Amniotic stem cell (primary cell): ENCODE results near the gene AEBP1.

Experiments used
- DNase-seq: peaks from one replicate; lab custom pipeline; 2025; lab: John Stamatoyannopoulos, UW

Gene AEBP1

DNA sequence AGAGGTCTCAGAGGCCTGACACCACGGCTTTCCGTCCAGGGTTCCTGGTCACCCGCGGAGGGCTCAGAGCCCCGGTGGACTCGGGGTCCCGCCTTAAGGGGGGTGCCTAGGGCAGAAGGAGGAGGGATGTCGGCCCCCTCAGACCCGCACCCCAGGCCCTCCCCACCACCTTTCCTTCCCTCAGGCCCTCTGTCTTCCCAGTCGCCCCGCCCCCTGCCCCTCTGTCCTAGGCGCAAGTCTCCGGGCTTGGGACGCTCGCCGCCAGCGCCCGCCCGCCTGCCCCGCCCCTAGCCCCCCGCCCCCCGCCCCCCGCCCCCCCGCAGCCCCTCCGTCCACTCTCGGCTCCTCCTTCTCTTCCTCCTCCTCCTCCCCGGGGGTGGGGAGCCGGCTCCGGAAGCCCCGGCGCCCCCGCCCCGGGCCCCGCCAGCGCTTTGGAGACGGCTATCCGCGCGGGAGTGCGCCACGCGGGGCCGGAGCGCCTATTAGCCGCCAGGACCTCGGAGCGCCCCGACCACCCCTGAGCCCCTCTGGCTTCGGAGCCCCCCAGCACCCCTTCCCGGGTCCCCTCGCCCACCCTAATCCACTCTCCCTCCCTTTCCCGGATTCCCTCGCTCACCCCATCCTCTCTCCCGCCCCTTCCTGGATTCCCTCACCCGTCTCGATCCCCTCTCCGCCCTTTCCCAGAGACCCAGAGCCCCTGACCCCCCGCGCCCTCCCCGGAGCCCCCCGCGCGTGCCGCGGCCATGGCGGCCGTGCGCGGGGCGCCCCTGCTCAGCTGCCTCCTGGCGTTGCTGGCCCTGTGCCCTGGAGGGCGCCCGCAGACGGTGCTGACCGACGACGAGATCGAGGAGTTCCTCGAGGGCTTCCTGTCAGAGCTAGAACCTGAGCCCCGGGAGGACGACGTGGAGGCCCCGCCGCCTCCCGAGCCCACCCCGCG lies at the start of gene AEBP1:
Gene AEBP1 (plus strand): TSS at position 423 of the 937 bp plus-strand sequence. CDS start 321 bp downstream, at position 744.
- DNase-seq = no peak

DNA sequence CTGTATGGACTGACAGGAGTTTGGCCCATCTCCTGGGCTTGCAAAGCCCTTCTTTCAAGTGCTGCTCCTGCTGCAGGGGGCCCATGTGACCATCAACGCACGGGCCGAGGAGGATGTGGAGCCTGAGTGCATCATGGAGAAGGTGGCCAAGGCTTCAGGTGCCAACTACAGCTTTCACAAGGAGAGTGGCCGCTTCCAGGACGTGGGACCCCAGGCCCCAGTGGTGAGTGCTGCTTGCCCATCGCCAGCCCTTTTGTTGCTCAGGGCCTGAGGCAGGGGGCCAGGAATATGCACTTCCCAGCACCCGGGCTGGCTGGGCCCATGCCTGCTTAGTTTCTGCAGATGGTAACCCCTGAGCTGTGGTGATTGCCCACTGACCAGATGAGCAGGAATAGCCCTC lies 47.5 kb upstream of the AEBP1 start:
- no peak for DNase-seq

DNA sequence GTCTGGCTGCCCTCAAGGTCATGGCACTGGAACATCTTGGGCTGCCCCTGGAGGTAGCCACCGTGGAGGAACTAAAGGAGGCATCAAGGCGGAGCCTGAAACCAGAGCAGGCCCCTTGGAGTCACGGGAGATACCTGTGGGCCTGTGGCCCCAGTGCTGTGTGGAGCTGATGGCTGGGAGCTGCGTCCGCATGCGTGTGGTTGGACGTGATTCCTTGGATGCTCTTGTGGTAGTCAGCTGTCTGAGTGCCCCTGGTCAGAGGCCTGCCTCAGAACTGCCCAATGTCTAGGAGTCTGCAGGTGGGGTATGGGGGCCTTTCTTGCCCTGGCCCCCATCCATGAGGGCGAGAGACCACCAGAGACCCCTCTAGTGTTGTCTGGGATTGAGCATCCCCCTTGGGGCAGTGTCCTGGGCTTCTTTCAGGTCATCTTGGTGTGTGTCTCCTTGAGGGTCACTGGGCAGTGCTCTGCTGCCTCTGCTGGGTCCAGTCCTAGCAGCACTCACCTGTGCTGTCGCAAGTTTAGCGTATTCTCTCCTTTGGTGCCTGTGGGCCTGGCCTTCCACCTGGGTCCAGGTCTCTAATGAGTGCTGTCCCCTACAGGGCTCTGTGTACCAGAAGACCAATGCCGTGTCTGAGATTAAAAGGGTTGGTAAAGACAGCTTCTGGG lies 46.8 kb upstream of the AEBP1 start:
- DNase-seq = no peak

DNA sequence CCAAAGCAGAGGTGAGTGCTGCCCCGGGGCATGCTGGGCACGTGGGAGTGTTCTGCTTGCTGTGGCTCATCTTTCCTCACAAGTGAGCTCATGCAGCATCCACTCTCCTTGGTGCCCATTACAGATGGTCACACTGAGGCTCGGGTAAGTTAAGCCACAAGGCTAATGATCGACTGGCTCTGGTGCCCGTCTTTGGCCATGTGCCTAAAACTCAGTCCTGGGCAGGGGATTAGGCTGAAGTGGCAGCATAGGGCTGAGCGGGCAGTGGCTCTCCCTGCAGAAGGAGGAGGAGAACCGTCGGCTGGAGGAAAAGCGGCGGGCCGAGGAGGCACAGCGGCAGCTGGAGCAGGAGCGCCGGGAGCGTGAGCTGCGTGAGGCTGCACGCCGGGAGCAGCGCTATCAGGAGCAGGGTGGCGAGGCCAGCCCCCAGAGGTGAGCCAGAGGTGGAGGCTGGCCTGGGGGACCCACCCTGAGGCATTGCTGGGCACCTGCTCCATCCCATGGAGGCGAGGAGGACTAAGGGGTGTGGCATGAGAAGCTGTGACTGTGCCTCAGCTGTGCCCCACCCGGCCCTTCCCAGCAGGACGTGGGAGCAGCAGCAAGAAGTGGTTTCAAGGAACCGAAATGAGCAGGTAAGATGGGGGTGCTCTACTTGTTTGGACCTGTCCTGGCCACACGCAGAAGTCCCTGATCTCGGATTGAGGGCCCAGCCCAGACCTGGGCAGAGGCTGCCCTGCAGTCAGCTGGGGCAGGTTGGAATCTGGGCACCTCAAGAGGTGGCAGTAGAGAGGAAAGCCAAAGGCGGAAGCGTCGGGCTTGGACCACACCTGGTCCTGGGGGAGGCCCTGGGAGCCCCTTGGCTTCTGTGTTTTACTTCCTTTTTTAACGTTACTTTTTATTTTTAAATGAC lies 46.0 kb upstream of the AEBP1 start:
- DNase-seq = no peak

DNA sequence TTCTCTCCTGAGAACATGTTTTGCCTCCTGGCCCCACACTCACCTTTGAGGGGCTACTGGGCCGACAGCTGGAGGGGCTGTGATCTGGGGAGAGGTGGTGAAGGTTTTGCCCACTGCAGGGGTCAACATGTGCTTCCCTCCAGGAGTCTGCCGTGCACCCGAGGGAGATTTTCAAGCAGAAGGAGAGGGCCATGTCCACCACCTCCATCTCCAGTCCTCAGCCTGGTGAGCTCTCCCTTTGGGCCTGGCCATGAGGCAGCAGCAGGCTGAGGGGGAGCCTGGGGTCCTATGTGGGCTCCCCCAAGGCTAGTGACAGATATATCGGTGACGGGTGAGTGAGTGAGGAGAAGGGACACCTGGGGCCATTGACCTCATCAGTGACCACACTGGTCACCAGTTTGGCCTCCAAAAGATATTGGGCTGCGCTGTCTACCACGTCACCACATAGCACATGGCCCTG lies 45.4 kb upstream of the AEBP1 start:
- DNase-seq = no peak

DNA sequence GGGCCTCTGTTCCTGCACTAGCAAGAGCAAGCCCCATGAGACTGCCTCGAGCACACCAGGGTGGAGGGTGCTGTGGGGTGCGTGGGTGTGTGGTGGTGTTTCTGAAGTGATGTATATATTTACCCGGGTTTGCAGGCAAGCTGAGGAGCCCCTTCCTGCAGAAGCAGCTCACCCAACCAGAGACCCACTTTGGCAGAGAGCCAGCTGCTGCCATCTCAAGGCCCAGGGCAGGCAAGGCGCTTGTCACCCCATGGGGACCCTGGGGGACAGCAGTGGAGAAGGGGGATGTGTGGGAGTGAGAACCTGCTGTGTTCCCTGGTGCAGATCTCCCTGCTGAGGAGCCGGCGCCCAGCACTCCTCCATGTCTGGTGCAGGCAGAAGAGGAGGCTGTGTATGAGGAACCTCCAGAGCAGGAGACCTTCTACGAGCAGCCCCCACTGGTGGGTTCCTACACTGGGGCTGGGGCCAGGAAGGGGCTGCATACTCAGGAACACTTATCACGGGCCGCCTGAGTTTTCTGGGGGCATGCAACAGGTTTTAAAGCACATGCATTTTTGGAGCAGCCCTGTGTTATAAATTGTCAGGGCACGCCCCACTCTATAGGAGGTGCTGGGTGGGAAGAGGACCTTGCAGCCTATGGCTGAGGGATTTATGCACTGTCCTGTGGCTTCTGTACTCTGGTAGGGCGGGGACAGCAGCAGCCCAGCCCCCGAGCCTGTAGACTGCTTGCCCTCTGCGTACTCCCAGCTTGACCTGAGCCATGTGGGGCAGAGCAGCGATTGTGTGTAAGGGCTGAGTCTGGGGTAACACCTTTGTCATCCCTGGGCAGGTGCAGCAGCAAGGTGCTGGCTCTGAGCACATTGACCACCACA lies 44.7 kb upstream of the AEBP1 start:
- no peak for DNase-seq

DNA sequence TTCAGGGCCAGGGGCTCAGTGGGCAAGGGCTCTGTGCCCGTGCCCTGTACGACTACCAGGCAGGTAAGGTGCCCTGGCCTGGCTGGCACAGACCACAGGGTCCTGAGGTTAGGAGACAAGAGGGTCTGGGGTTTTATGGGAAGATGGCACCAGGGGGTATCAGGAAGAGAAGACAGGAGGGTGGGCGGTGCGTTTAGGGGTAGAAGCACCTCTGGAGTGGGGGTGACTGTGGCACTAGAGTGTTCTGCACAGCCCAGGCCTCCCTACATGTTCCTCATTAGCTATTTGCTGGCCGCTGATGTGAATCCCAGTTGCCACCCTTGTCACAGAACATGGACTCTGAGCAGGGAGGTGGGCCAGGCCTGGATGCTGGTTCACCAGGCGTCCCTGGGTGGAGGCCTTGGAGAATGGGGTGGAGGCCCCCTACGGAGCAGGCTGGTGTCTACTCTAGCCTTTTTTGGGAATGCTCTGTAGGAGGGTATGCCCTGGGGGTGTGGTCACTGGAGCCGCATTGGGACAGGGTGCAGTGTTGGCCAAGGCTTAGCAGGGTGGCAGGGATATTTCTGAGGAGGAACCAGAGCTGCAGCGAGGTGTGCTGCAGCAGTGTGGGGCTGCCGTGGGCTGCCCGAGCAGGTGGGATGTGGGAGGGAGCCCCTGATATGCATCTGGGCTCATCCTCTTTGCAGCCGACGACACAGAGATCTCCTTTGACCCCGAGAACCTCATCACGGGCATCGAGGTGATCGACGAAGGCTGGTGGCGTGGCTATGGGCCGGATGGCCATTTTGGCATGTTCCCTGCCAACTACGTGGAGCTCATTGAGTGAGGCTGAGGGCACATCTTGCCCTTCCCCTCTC lies 43.8 kb upstream of the AEBP1 start:
- no peak for DNase-seq

DNA sequence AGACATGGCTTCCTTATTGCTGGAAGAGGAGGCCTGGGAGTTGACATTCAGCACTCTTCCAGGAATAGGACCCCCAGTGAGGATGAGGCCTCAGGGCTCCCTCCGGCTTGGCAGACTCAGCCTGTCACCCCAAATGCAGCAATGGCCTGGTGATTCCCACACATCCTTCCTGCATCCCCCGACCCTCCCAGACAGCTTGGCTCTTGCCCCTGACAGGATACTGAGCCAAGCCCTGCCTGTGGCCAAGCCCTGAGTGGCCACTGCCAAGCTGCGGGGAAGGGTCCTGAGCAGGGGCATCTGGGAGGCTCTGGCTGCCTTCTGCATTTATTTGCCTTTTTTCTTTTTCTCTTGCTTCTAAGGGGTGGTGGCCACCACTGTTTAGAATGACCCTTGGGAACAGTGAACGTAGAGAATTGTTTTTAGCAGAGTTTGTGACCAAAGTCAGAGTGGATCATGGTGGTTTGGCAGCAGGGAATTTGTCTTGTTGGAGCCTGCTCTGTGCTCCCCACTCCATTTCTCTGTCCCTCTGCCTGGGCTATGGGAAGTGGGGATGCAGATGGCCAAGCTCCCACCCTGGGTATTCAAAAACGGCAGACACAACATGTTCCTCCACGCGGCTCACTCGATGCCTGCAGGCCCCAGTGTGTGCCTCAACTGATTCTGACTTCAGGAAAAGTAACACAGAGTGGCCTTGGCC lies 43.0 kb upstream of the AEBP1 start:
- DNase-seq = no peak

DNA sequence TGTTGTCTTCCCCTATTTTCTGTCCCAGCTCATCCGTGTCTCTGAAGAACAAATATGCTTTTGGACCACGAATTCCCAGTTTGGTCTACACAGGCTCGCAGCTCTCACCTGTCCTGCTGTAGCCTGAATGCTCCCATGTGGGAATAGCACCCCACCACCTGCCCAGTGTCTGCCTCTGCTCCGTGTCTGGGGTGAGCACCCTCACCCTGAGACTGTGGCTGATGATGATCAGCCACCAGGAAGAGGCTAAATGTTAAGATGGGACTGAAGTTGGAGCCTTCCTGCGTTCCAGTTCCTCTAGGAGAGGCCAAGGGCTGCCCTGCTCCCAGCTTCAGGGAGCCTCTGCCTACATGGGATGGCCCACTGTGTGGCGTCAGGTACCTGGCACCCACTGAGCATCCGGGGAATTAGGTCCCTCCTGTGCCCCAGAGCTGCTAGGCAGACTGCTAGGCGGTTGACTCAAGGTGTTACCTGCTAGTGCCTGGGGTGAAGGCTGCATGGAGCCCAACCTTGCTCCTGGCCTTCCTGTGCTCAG lies 42.4 kb upstream of the AEBP1 start:
- no peak for DNase-seq

DNA sequence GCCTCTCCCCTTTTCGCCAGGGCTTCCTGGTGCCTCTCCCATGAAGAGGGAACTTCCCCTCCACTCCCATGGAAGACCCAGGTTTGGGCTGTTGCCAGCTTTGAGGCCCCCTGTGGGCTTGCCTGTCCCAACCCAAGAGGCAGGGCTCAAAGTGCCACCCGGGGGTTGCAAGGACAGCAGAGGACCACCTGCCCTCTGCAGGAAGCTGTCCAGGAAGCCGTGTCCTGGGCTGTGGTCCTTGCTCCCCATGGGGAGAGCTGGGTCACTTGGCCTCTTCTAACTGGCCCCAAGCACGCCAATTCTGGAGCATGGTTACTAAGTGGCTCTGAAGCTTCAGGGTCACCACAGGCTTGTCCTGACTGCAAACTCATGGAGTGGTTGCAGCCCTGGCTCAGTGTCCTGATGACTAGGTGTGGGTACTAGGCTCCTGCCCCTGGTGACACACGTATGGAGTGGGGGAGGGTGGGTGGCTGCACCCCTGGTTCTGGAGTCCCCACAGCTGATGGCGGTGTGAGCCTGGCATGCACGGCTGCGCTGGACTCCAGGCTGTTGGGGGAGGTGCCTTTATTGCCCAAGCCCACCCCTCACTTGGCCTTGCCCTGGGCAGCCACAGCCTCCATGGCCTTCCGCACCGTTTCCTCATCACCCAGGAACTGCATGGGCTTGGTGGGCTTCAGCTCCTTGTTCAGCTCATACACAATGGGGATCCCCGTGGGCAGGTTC lies 41.8 kb upstream of the AEBP1 start:
- no peak for DNase-seq

DNA sequence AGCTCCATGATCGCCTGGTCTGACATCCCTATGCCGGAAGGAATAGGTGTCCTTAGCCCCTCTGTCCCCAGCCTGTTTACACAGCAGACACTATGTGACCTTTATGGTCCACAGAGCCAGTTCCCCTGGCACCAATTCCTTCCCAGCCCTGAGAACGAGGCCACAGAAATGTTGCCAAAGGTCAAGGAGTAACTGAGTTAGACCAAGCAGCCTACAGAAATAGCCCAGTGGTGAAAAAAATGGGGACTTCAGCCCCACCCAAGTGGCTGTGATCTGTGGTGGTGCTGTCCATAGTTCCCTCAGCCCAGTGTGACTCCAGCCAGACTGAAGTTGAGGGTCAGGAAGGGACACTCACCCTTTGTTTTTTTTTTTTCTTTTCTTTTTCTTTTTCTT lies 41.2 kb upstream of the AEBP1 start:
- no peak for DNase-seq

DNA sequence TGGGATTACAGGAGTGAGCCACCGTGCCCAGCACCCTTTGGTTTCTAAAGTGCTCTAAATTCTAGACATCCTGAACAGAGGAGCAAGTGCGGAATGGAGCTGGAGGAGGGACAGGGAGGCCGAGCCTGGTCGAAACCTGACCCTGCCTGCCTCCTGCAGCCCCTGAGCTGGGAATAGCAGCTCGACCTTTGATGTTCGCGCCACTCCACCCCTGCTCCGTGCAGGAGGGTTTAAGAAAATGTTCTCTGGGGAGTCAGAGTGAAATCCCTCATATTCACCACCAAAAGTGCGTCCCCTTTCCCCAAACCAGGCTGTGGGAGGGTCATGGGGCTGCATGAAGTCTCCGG lies 40.6 kb upstream of the AEBP1 start:
- no peak for DNase-seq

DNA sequence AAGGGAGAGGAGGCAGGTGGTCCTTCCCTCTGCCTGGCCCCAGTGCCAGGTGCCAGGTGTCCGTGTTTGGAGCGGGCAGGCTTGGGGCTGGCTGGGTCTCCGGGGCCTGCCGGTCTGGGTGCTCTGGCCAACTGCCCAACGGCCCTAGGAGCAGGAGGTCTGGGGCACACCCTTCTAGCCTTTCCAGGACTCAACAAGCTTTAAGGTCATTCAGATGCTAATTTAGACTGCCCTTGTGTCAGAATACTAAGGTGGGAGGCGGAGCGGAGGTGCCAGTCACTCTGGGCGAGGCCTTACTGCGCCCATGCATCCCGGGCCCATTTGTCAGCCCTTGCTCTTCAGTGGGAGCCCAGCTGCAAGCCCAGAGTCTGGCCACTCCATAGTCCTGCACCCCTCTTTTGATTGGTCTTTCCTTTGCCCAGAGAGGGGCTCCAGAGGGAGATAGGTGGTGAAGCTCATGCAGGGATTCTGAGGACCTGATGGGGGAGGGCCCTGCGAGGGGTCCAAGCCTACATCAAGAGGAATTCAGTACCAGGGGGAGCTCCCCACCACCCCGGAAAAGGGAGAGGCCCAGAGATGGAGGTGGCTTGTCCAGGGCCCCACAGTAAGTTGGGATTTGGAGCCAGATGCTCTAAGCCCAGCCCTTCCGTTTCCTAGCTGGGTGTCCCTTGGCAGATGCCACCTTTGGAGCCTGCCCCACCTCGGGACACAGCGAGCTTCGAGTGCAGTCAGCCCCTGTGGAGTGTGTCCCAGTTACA lies 40.1 kb upstream of the AEBP1 start:
- DNase-seq = no peak

DNA sequence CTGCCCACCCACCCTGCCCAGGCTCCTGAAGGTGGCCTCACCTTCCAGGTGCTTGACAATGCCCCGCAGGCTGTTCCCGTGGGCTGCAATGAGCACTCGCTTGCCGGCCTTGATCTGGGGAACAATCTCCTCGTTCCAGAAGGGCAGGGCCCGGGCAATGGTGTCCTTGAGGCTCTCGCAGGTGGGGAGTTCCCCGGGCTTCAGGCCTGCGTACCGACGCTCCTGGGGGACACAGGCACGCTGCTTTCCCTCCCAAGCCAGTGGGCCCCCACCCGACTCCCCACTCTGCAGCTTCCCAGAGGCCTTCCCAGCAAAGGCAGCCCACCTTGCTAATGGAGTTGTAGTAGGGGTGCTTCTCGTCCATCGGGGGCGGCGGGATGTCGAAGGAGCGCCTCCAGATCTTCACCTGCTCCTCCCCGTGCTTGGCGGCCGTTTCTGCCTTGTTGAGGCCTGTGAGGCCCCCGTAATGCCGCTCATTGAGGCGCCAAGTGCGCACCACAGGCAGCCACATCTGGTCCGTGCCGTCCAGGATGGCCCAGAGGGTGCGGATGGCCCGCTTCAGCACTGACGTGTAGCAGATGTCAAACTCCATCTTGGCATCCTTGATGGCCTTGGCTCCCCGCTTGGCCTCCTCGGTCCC lies 39.2 kb upstream of the AEBP1 start:
- no peak for DNase-seq

DNA sequence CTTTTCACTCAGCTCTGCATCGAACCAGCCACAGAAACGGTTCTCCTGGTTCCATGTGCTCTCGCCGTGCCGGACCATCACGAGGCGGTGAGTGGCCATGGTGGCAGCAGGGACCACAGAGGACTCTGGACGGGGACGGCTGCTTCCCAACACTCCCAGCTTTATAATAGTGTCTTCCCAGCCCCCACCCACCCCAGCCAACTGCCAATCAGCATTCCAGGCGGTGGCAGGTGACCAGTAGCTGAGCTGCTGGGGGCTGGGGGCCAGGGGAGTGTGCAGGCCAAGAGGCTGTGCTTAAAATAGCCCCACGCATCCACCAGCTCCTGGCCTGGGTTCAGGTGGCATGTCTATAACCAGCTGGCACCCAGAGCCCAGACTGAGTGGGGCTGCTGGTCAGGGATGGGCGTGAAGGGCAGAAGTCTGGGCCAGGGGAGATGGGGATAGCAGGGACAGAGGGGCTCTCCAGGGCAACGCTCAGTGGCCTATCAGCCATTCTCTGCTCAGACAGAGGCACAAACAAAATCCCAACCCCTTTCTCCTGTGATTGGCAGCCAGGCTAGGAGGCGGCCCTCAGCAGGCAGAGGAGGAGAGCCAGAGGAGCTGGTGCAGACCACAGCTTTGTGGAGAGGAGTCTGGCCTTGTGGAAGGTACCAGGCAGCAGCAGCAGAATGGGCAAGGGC lies 38.6 kb upstream of the AEBP1 start, which contains the start of gene PGAM2:
Gene PGAM2 (minus strand): TSS at position 137 of the 680 bp plus-strand sequence. CDS start 38 bp downstream, at position 99.
- DNase-seq = no peak

DNA sequence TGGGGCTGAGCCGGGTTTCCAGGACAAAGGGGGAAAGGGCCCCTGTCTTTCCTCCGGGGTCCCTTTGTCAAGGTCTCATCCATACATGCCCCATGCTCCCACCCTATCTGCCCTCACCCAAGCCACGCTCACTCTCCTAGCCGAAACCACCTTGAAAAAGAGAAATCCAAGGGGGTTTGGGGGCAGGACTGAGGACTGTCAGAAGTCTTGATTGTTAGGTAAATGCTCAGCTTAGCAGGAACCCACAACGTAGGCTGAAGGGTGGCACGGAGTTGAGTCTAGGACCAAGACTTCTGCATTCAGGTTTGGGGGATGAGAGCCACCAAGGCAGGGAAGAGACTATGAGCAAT lies 38.1 kb upstream of the AEBP1 start:
- DNase-seq = no peak

DNA sequence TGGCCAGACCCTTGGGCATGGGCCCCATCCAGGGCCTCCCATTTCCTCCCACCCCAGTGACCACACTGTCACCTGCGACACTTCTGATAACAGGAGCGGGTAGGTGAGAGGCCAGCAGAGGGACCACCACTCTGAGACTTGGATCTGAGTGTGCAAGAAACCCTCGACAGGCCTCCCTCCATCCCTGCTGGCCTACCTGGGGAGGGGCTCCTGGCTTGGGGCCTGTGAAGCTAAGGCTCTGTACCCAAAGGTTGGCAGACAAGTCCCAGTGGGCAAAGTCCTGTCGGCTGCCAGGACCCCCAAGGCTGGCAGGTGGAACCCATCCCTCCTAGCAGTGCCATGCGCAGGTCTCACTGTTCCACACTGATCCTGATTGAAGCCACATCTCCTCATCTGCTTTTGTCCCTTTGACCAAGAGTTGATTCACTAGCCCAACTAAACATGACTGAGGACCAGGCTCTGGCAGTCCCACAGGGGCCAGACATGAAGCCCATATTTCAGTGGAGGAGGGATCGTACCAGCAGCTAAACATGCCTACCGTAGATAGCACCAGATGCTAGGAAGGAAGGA lies 37.6 kb upstream of the AEBP1 start:
- no peak for DNase-seq
